ENCODE results near the gene PLRG1.

The PLRG1 gene

GRCh38 chr4:154516318-154517029 is 33.7 kb downstream of the PLRG1 start:
- DNase-seq = no peak

- no peak for DNase-seq
Observed at GRCh38 chr4:154511981-154512380, 38.2 kb downstream of the PLRG1 start.

DNA sequence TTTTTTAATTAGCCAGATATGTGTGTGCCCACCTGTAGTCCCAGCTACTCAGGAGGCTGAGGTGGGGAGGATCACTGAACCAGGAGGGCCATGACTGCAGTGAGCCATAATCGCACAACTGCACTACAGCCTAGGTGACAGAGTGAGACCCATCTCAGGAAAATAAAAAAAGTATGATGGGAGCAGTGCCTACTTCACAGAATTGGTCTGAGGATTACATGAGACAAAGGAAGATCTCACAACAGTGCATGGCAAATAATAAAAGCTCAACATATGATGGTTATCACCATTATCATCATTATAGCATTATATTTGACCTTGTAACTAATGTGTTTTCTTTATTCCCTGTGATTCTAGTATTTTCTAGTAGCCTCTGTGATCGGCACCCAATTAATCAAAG is 38.7 kb downstream of the PLRG1 start:
- DNase-seq = no peak

GRCh38 chr4:154507156-154507555 is 43.0 kb downstream of the PLRG1 start:
- DNase-seq = no peak

DNA sequence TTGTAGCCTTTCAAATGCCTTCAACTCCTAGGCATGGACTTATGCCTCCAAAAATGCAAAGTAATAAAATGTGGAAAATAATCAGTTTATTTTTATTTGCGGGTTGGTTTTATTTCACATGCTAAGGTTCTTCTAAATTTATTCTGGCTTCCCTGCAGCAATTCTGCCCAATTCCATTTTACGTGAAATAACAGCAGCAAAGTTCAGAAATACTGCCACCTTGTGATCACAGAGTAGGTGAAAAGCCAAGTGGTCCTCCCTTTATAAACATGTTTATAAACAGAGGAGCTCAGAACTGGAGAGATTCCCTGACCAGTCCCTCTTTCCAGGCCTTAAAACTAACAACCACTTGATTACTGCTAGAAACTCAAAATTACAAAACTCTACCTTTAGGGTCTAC is 43.9 kb downstream of the PLRG1 start:
- no peak for DNase-seq

DNA sequence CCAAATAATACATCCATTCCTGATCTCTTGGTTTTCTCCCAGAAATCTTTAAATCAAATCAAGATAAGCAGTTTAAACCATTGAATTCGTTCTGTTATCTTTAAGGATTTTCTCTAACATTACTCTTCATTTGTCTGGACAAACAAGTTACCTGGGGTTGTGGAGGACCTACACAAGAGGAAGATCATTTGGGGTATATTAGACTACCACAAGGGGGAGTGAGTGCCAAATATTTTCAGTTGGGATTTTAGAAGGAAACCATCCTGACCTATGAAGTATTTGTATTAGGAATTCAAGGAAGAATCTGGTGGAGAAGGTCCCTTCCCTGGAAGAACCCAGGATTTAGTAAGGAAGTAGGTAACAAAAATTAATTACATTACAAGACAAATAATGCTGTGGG is 46.6 kb downstream of the PLRG1 start:
- DNase-seq = no peak

DNA sequence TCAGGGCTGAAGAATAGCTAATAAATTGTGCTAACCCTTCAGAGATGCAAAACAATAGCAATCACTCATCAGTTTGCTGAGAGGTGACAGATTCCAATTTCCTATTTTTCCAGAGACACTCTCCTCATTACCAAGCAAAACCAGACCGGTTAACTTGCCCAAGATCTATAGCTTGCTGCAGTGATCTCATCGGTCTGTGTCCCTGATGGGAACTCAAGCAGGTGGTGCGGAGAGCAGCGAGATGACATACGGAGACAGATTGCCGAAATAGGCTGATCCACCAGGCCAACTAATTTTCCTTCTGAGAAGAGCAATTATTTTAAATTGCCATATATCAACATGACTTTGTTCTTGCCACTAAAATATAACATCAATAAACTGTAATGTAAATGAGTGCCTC is 48.1 kb downstream of the PLRG1 start:
- no peak for DNase-seq

GRCh38 chr4:154497889-154498288 is 52.3 kb downstream of the PLRG1 start:
- DNase-seq = no peak

GRCh38 chr4:154495867-154496266 is 54.3 kb downstream of the PLRG1 start:
- DNase-seq = no peak

- no peak for DNase-seq
Observed at GRCh38 chr4:154492288-154492687, 57.9 kb downstream of the PLRG1 start.

DNA sequence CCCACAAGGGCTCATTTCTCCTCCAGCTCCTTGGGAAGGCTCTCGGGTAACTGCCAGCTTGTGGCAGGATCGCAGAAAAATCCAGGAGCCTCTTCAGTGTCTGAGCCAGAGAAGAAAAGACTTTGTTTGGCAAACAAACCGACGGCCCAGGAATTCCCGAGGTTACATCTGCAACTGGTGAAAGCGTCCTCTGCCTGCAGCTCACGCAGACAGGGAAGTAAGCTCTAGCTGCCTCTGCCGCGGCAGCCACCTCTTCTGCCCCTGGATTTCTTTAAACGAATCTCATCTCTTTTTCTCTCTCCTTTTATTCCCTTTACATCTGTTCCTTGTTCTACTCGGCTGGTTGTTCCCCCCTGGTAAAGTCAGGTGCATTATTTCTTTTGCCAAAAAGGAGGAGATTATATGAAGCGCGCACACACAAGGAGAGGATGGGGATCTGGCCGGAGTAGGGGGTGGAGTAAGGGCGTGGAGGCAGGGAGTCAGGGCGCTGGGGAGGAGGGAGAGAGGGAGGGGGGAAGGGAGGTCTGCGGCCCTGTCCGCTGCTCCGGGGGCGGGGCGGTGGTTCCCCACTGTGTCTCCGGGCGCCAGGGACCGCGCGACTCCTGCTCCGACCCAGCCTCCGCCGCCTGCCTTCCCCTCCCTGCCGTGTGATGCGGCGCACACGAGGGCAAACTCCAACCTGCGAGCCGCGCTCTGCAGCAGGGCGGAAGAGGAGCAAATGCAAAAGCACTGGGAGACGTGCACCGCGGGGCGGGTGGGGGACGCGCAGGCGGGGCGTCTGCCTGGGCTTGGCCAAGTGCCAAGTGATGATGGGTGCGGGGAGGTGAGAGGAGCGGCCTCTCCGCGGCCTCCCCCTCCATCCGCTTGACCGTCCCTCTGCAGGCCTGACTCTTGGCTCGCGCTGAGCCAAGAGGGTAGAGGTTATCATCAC is 58.6 kb downstream of the PLRG1 start, which contains the start of gene DCHS2:
Gene DCHS2 (minus strand): TSS at position 459 of the 931 bp plus-strand sequence. CDS start 444 bp downstream, at position 15.
- DNase-seq = no peak

GRCh38 chr4:154490583-154491340 is 59.4 kb downstream of the PLRG1 start:
- DNase-seq = no peak

GRCh38 chr4:154490234-154490582 is 60.0 kb downstream of the PLRG1 start:
- no peak for DNase-seq

- no peak for DNase-seq
Observed at GRCh38 chr4:154489558-154490233, 60.5 kb downstream of the PLRG1 start.

- DNase-seq = no peak
Observed at GRCh38 chr4:154487145-154487544, 63.1 kb downstream of the PLRG1 start.

DNA sequence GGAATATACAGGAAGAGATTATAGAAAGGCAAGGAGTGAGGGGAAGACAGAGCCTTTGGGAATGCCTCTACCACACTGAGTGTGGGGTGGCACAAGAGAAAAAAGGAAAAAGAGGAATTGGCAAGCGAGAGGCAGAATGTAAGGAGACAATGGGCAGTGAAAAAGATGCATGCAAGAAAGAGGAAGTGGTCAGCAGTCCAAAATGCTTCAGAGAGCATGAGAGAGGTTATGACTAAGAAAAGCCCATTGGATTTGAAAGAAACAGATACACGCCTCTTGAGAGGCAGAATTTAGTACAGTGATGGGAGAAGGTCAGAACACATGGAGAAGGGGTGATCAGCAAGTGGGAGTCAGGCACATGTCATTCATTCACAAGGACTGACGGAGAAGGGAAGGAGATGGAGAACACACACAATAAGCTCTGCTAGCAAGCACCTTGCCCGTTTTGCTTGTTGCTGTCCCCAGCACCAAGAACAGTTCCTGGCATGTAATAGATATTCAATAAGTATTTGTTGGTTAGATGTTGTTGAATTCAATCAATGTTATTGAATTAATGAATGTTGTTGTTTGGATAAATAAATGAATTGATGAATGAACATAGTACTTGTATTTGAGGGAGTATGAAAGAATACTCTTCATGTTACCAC is 65.0 kb downstream of the PLRG1 start:
- no peak for DNase-seq

All from SIG-M5 (cell line).